ENCODE measurements around the gene BTRC.

GRCh38 chr10:101447477-101447876 lies 93.5 kb downstream of the BTRC start:
- TF ChIP-seq CTCF (IDR thresholded peaks at IDR 0.05) (no peak), POLR2A (IDR thresholded peaks at IDR 0.05) (no peak)

Measured in right lobe of liver (tissue), 4 donors.